Erythroblast (primary cell): ENCODE results near the gene CDH5.

Source experiments
- DNase-seq, 2 experiments: peaks; one replicate each; lab custom pipeline; 2025; lab: John Stamatoyannopoulos, UW
- GATA1 ChIP-seq: IDR thresholded peaks from 2 replicates; pipeline ENCODE4 v1.6.1; 2011; ENCODE audit warnings: low read depth, mild to moderate bottlenecking, control low read depth, low read length, moderate library complexity
- POLR2A ChIP-seq: IDR thresholded peaks from 2 replicates; pipeline ENCODE4 v1.6.1; 2011; ENCODE audit warnings: mild to moderate bottlenecking, low read length

Gene CDH5

GRCh38 chr16:66373667-66374066 is 7.2 kb downstream of the CDH5 start:
- no peak for DNase-seq
- TF ChIP-seq POLR2A (no peak), GATA1 (no peak)

- DNase-seq, result peak in 1 of 2 experiments; percentile 4
- TF ChIP-seq GATA1 (no peak), POLR2A (no peak)
Measured at GRCh38 chr16:66374176-66374575, 7.7 kb downstream of the CDH5 start.

GRCh38 chr16:66375451-66375850 is 9.0 kb downstream of the CDH5 start:
- no peak for TF ChIP-seq POLR2A
- no peak for TF ChIP-seq GATA1
- DNase-seq, result no peak

- DNase-seq, result no peak
- TF ChIP-seq GATA1 (no peak), POLR2A (no peak)
Measured at GRCh38 chr16:66376114-66376513, 9.6 kb downstream of the CDH5 start.

- no peak for DNase-seq
Measured at GRCh38 chr16:66376577-66377305, 10.2 kb downstream of the CDH5 start.

GRCh38 chr16:66377324-66377723 is 10.8 kb downstream of the CDH5 start:
- TF ChIP-seq GATA1 (no peak), POLR2A (no peak)
- no peak for DNase-seq

More at GRCh38 chr16:66376577-66377305, 10.2 kb downstream of the CDH5 start:
- TF ChIP-seq GATA1, result no peak
- TF ChIP-seq POLR2A, result no peak

GRCh38 chr16:66378741-66379570 is 12.5 kb downstream of the CDH5 start:
- TF ChIP-seq GATA1 (no peak), POLR2A (no peak)
- no peak for DNase-seq

GRCh38 chr16:66379571-66379941 is 13.1 kb downstream of the CDH5 start:
- TF ChIP-seq POLR2A (no peak), GATA1 (no peak)
- DNase-seq, result no peak

GRCh38 chr16:66380421-66380820 is 13.9 kb downstream of the CDH5 start:
- no peak for DNase-seq
- TF ChIP-seq POLR2A (no peak), GATA1 (no peak)

- TF ChIP-seq GATA1 (no peak), POLR2A (no peak)
- DNase-seq, result no peak
Measured at GRCh38 chr16:66381585-66382170, 15.2 kb downstream of the CDH5 start.

GRCh38 chr16:66382171-66382965 is 15.9 kb downstream of the CDH5 start:
- no peak for DNase-seq
- TF ChIP-seq POLR2A, result no peak

- no peak for DNase-seq
- TF ChIP-seq POLR2A (no peak), GATA1 (no peak)
Measured at GRCh38 chr16:66382966-66383299, 16.4 kb downstream of the CDH5 start.

- no peak for DNase-seq
- TF ChIP-seq GATA1 (no peak), POLR2A (no peak)
Measured at GRCh38 chr16:66383551-66383950, 17.1 kb downstream of the CDH5 start.

- no peak for DNase-seq
- TF ChIP-seq POLR2A (no peak), GATA1 (no peak)
Measured at GRCh38 chr16:66385415-66385814, 18.9 kb downstream of the CDH5 start.
